CD14-positive monocyte (primary cell): ENCODE data around the gene VSTM2B. TPM values are rescaled to one million over a fixed set of nuclear protein-coding genes. Genes with fewer than 3 reads are reported as not detected.

ENCODE experiments used
- DNase-seq, 3 donors: peaks; one replicate each; pipeline ENCODE4 v3.0.0-alpha.2; 2011 to 2022
- H2AFZ ChIP-seq: 2 replicates; pipeline ENCODE4 v1.6.0; 2012; ENCODE audit warnings: mild to moderate bottlenecking, low read depth, low read length, inconsistent platforms; ENCODE audit not compliant: insufficient read depth, poor library complexity, severe bottlenecking
- H3K27ac ChIP-seq, 2 donors: 1 replicate in 1 of 2; 2 replicates in 1 of 2; pipeline ENCODE4 v1.5.1; 2012 to 2013; ENCODE audit warnings: low read length in 2 of 2, control low read depth in 1 of 2, inconsistent platforms in 1 of 2, low read depth in 1 of 2, mild to moderate bottlenecking in 1 of 2
- H3K27me3 ChIP-seq, 2 donors: one replicate each; pipeline versions ENCODE4 v1.6.0 to v1.6.1; 2011 to 2013; ENCODE audit warnings: low read length in 2 of 2; ENCODE audit not compliant: control insufficient read depth in 2 of 2, insufficient read depth in 2 of 2
- H3K36me3 ChIP-seq, 2 donors: replicated peaks in 1 of 2; 1 replicate in 1 of 2; 2 replicates in 1 of 2; pipeline versions ENCODE4 v1.5.1 to v1.6.1; 2012 to 2013; ENCODE audit warnings: low read length in 2 of 2, control low read depth in 1 of 2, inconsistent platforms in 1 of 2, mild to moderate bottlenecking in 1 of 2; ENCODE audit not compliant: insufficient read depth in 2 of 2, control insufficient read depth in 1 of 2
- H3K4me1 ChIP-seq, 2 donors: 1 replicate in 1 of 2; 2 replicates in 1 of 2; pipeline versions ENCODE4 v1.5.1 to v1.6.1; 2012 to 2013; ENCODE audit warnings: low read length in 2 of 2, control low read depth in 1 of 2, inconsistent platforms in 1 of 2, mild to moderate bottlenecking in 1 of 2, moderate library complexity in 1 of 2; ENCODE audit not compliant: insufficient read depth in 2 of 2, control insufficient read depth in 1 of 2
- H3K4me2 ChIP-seq: replicated peaks from 2 replicates; pipeline ENCODE3; 2012; ENCODE audit warnings: low read length, moderate library complexity, mild to moderate bottlenecking; ENCODE audit not compliant: poor library complexity, severe bottlenecking; ENCODE audit errors: extremely low read depth
- H3K4me3 ChIP-seq, 3 experiments: fragments of 200-600 bp in 1 of 3; sonication (generic) in 1 of 3; replicated peaks in 1 of 3; 1 replicate in 2 of 3; 2 replicates in 1 of 3; pipeline ENCODE4 v1.5.1; 2011 to 2013; ENCODE audit warnings: low read length in 3 of 3, mild to moderate bottlenecking in 3 of 3, control low read depth in 2 of 3, low read depth in 2 of 3, inconsistent platforms in 1 of 3, moderate library complexity in 1 of 3
- H3K79me2 ChIP-seq: 2 replicates; pipeline ENCODE4 v1.6.0; 2012; ENCODE audit warnings: mild to moderate bottlenecking, control low read depth, inconsistent platforms, low read length, moderate library complexity; ENCODE audit not compliant: insufficient read depth
- H3K9ac ChIP-seq: 2 replicates; pipeline ENCODE4 v1.6.0; 2017; ENCODE audit warnings: low read length, mild to moderate bottlenecking; ENCODE audit not compliant: insufficient read depth, poor library complexity, severe bottlenecking
- H3K9me3 ChIP-seq, 2 donors: replicated peaks in 1 of 2; 1 replicate in 1 of 2; 2 replicates in 1 of 2; pipeline versions ENCODE4 v1.5.1 to v1.6.1; 2012 to 2013; ENCODE audit warnings: low read length in 2 of 2, control low read depth in 1 of 2; ENCODE audit not compliant: control insufficient read depth in 1 of 2, insufficient read depth in 1 of 2
- H4K20me1 ChIP-seq: 2 replicates; pipeline ENCODE4 v1.6.0; 2012; ENCODE audit warnings: mild to moderate bottlenecking, low read length, control low read depth, moderate library complexity; ENCODE audit not compliant: insufficient read depth
- H3K27ac Mint-ChIP-seq, 7 donors: one replicate each; pipeline ENCODE4 v1.8.0; 2020; ENCODE audit warnings: mild to moderate bottlenecking in 7 of 7, mixed read lengths in 7 of 7, moderate library complexity in 6 of 7, inconsistent platforms in 2 of 7
- H3K27me3 Mint-ChIP-seq, 3 donors: one replicate each; pipeline ENCODE4 v1.8.0; 2021 to 2022; ENCODE audit warnings: low read depth in 3 of 3, mild to moderate bottlenecking in 3 of 3, mixed read lengths in 3 of 3, moderate library complexity in 3 of 3, inconsistent platforms in 1 of 3
- H3K36me3 Mint-ChIP-seq, 2 donors: one replicate each; pipeline ENCODE4 v1.8.0; 2020; ENCODE audit warnings: mixed read lengths in 2 of 2, inconsistent platforms in 1 of 2, mild to moderate bottlenecking in 1 of 2
- H3K4me1 Mint-ChIP-seq: one replicate; pipeline ENCODE4 v1.8.0; 2020; ENCODE audit warnings: mild to moderate bottlenecking, mixed read lengths
- H3K4me3 Mint-ChIP-seq, 2 donors: one replicate each; pipeline ENCODE4 v1.8.0; 2020; ENCODE audit warnings: mild to moderate bottlenecking in 2 of 2, mixed read lengths in 2 of 2, moderate library complexity in 1 of 2
- H3K9me3 Mint-ChIP-seq, 7 donors: one replicate each; pipeline ENCODE4 v1.8.0; 2020 to 2022; ENCODE audit warnings: mixed read lengths in 7 of 7, mild to moderate bottlenecking in 6 of 7, moderate library complexity in 6 of 7, inconsistent platforms in 2 of 7
- CTCF ChIP-seq: fragments of 200-600 bp; IDR thresholded peaks from one replicate; pipeline ENCODE4 v1.8.0; 2022; ENCODE audit warnings: antibody characterized with exemption, mild to moderate bottlenecking
- WGBS: methylation state at CpG from one replicate; pipeline ENCODE4 v1.1.5; 2013; ENCODE audit warnings: missing lambda C conversion rate; ENCODE audit not compliant: insufficient coverage; 5-methylcytosine and 5-hydroxymethylcytosine counted together
- intact Hi-C, 2 donors: fragments of 100-400 bp; cut with micrococcal nuclease; formaldehyde crosslinking; loops; one replicate each; pipeline versions ENCODE4 v1.15.0 to v1.15.1; 2023
- polyA plus RNA-seq, 3 donors: library from polyadenylated mRNA; depleted of rRNA in 1 of 3; unstranded in 2 of 3; stranded (reverse) in 1 of 3; fragments of 300-500 nt in 2 of 3; fragments of >200 nt in 1 of 3; fragmentation: Illumina TruSeq in 2 of 3; gene quantifications; 1 replicate in 2 of 3; 2 replicates in 1 of 3; pipeline ENCODE4 v1.2.3, GENCODE V29; 2012 to 2021

Gene VSTM2B
- polyA plus RNA-seq, 3 donors, result not detected

- no peak for DNase-seq
- peaks cover 0 to 4% of the 10 kb centered on the region in 2 donors for H3K27me3 ChIP-seq
- peaks cover 0 to 7% (median 3%) of the 10 kb centered on the region in 7 donors for H3K9me3 Mint-ChIP-seq
- H3K4me1 Mint-ChIP-seq, result no peaks in the 10 kb centered on the region
- no peaks in the 10 kb centered on the region for H3K79me2 ChIP-seq
- H2AFZ ChIP-seq, result no peak overlapping the region
- WGBS, result no CpG with 5 or more reads among the region's 3 CpGs
- no peak overlapping the region for H3K9ac ChIP-seq
- peaks cover 12 to 21% (median 17%) of the 10 kb centered on the region in 3 donors for H3K27me3 Mint-ChIP-seq
- H3K4me2 ChIP-seq, result no peak overlapping the region
- intact Hi-C loops, result no loop called here
- no peaks in the 10 kb centered on the region for H3K4me1 ChIP-seq
- no peak overlapping the region for H3K27ac ChIP-seq
- no peak overlapping the region for H3K4me3 Mint-ChIP-seq
- H3K9me3 ChIP-seq, result peaks cover 0 to 6% of the 10 kb centered on the region in 2 donors
- no peaks in the 10 kb centered on the region for H4K20me1 ChIP-seq
- H3K4me3 ChIP-seq, result no peak overlapping the region
- TF ChIP-seq CTCF, result no peak
- H3K27ac Mint-ChIP-seq, result no peak overlapping the region
- no peaks in the 10 kb centered on the region for H3K36me3 ChIP-seq
- no peaks in the 10 kb centered on the region for H3K36me3 Mint-ChIP-seq
Observed at GRCh38 chr19:29497241-29497640, 28.6 kb upstream of the VSTM2B start.

- Histone ChIP-seq H2AFZ (no peak overlapping the region), H4K20me1 (no peaks in the 10 kb centered on the region), H3K4me2 (no peak overlapping the region), H3K4me1 (no peaks in the 10 kb centered on the region), H3K9ac (no peak overlapping the region), H3K79me2 (no peaks in the 10 kb centered on the region), H3K27ac (no peak overlapping the region), H3K9me3 (peaks cover 0 to 6% of the 10 kb centered on the region in 2 donors), H3K36me3 (no peaks in the 10 kb centered on the region), H3K27me3 (peaks cover 0 to 2% of the 10 kb centered on the region in 2 donors), H3K4me3 (no peak overlapping the region)
- Mint-ChIP-seq H3K4me3 (no peak overlapping the region), H3K4me1 (no peaks in the 10 kb centered on the region), H3K36me3 (no peaks in the 10 kb centered on the region), H3K9me3 (peaks cover 0 to 7% (median 3%) of the 10 kb centered on the region in 7 donors), H3K27ac (no peak overlapping the region), H3K27me3 (peaks cover 7 to 15% (median 13%) of the 10 kb centered on the region in 3 donors)
- DNase-seq, result no peak
- TF ChIP-seq CTCF, result no peak
- intact Hi-C loops, result no loop called here
- 84% methylated on average over 9 of the region's 12 CpGs for WGBS
Observed at GRCh38 chr19:29497686-29498436, 27.9 kb upstream of the VSTM2B start.
